Common myeloid progenitor, CD34-positive (primary cell): Measurements from ENCODE around the gene DCBLD1.

Source experiments
- CTCF ChIA-PET: fragments of 350-600 bp; sonication (Branson Sonifier 250); formaldehyde crosslinking; loops from one replicate; lab custom pipeline; 2021; ENCODE audit warnings: antibody characterized with exemption; lab: Charles Lee
- POLR2A ChIA-PET: fragments of 350-600 bp; sonication (Branson Sonifier 250); formaldehyde crosslinking; loops from one replicate; lab custom pipeline; 2021; ENCODE audit warnings: antibody characterized with exemption; lab: Charles Lee
- DNase-seq, 3 donors: peaks; one replicate each; pipeline versions ENCODE4 v3.0.0 to v3.0.0-alpha.2; 2013
- H3K27ac ChIP-seq, 2 experiments: 1 replicate in 1 of 2; 2 replicates in 1 of 2; pipeline ENCODE4 v1.7.0; 2013; ENCODE audit warnings: inconsistent platforms in 2 of 2, low read length in 2 of 2, mild to moderate bottlenecking in 2 of 2, low read depth in 1 of 2, moderate library complexity in 1 of 2; ENCODE audit not compliant: severe bottlenecking in 2 of 2, insufficient read depth in 1 of 2, poor library complexity in 1 of 2
- H3K27me3 ChIP-seq, 5 experiments: replicated peaks in 2 of 5; 1 replicate in 3 of 5; 2 replicates in 2 of 5; pipeline versions ENCODE4 v1.6.1 to v1.7.0; 2013; ENCODE audit warnings: low read length in 4 of 5, mild to moderate bottlenecking in 2 of 5, moderate library complexity in 2 of 5, inconsistent platforms in 1 of 5; ENCODE audit not compliant: insufficient read depth in 5 of 5, control insufficient read depth in 4 of 5
- H3K36me3 ChIP-seq, 4 experiments: 1 replicate in 2 of 4; 2 replicates in 2 of 4; pipeline versions ENCODE4 v1.6.1 to v1.7.0; 2013; ENCODE audit warnings: low read length in 3 of 4, control low read depth in 1 of 4, mild to moderate bottlenecking in 1 of 4; ENCODE audit not compliant: control insufficient read depth in 4 of 4, insufficient read depth in 4 of 4
- H3K4me1 ChIP-seq, 4 experiments: 1 replicate in 3 of 4; 2 replicates in 1 of 4; pipeline versions ENCODE4 v1.6.1 to v1.7.1; 2013; ENCODE audit warnings: low read length in 3 of 4, mild to moderate bottlenecking in 3 of 4, control low read depth in 1 of 4, inconsistent platforms in 1 of 4, moderate library complexity in 1 of 4; ENCODE audit not compliant: control insufficient read depth in 4 of 4, insufficient read depth in 4 of 4; ENCODE audit errors: control extremely low read depth in 1 of 4
- H3K4me3 ChIP-seq, 7 experiments: 1 replicate in 4 of 7; 2 replicates in 3 of 7; pipeline versions ENCODE4 v1.5.1 to v1.7.0; 2013; ENCODE audit warnings: mild to moderate bottlenecking in 7 of 7, low read length in 6 of 7, moderate library complexity in 6 of 7, inconsistent platforms in 2 of 7, low read depth in 2 of 7, control low read depth in 1 of 7; ENCODE audit not compliant: insufficient read depth in 4 of 7, control insufficient read depth in 1 of 7; ENCODE audit errors: extremely low read depth in 1 of 7
- H3K9me3 ChIP-seq, 5 experiments: 1 replicate in 4 of 5; 2 replicates in 1 of 5; pipeline versions ENCODE4 v1.6.1 to v1.7.1; 2013; ENCODE audit warnings: low read length in 4 of 5, mild to moderate bottlenecking in 2 of 5, inconsistent platforms in 1 of 5, low read depth in 1 of 5, moderate library complexity in 1 of 5; ENCODE audit not compliant: control insufficient read depth in 4 of 5, insufficient read depth in 2 of 5; ENCODE audit errors: control extremely low read depth in 1 of 5
- WGBS: methylation state at CpG from one replicate; pipeline ENCODE4 v1.1.5; 2013; ENCODE audit not compliant: insufficient coverage; 5-methylcytosine and 5-hydroxymethylcytosine counted together

Gene DCBLD1

DNA sequence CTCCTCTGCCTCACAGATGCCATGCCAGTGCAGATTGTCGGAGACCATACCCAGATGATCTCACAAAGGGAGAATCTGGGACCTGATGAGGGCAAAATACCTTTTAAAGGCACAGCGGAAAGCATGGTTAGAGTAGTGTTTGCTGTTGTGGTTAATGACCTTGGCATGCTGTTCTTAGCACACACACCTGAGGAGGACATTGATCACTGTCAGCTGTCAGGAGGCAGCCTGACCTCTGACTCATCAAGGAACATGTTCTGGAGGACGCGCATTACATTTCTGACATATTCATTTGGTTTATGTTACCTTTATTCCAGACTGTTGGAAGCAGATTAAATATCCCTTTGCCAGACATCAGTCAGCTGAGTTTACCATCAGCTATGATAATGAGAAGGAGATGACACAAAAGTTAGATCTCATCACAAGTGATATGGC, 62.7 kb downstream of the DCBLD1 start:
- POLR2A ChIA-PET: no interaction called here
- WGBS: 100% methylated on average over 2 of the region's 4 CpGs
- no peaks in the 10 kb centered on the region for H3K9me3 ChIP-seq
- no peak overlapping the region for H3K27ac ChIP-seq
- CTCF ChIA-PET: interaction anchor here (0.8 to 1.6 kb wide), 6 partner anchors 10 to 64 kb away, joined by 3 to 4 read pairs (median 4); no protein-coding TSS in a partner anchor
- no peaks in the 10 kb centered on the region for H3K36me3 ChIP-seq
- peaks cover 0 to 7% (median 0%) of the 10 kb centered on the region in 5 experiments for H3K27me3 ChIP-seq
- peaks cover 6 to 21% (median 16%) of the 10 kb centered on the region in 4 experiments for H3K4me1 ChIP-seq
- no peak overlapping the region for H3K4me3 ChIP-seq
- DNase-seq: no peak

DNA sequence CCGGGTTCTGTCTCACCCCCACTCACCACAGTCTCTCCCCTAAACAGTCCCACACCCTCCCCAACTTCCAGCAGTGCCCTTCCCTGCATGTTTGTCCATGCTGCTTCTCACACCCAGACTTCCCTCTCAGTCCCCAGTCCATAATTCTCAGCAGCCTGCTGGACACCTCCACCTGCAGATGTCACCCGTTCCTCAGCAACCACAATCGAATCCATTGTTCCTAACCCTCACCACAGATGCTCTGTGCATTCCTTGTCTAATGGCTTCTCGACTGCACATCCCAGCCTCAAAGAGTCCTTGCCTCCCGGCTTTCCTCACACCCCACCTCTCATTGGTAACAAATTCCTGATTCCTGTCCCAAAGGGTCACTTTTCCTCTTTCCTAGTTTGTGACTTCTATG, 64.2 kb downstream of the DCBLD1 start:
- no peaks in the 10 kb centered on the region for H3K36me3 ChIP-seq
- H3K9me3 ChIP-seq: no peaks in the 10 kb centered on the region
- POLR2A ChIA-PET: no interaction called here
- H3K4me3 ChIP-seq: no peak overlapping the region
- H3K27ac ChIP-seq: no peak overlapping the region
- no peak for DNase-seq
- peaks cover 6 to 21% (median 16%) of the 10 kb centered on the region in 4 experiments for H3K4me1 ChIP-seq
- WGBS: 94% methylated on average over 5 of the region's 5 CpGs
- H3K27me3 ChIP-seq: peaks cover 0 to 7% (median 0%) of the 10 kb centered on the region in 5 experiments
- CTCF ChIA-PET: interaction anchor here (0.9 to 2.2 kb wide), 5 partner anchors 11 to 194 kb away, joined by 3 to 8 read pairs (median 3); partner anchors contain the start of gene GOPC

DNA sequence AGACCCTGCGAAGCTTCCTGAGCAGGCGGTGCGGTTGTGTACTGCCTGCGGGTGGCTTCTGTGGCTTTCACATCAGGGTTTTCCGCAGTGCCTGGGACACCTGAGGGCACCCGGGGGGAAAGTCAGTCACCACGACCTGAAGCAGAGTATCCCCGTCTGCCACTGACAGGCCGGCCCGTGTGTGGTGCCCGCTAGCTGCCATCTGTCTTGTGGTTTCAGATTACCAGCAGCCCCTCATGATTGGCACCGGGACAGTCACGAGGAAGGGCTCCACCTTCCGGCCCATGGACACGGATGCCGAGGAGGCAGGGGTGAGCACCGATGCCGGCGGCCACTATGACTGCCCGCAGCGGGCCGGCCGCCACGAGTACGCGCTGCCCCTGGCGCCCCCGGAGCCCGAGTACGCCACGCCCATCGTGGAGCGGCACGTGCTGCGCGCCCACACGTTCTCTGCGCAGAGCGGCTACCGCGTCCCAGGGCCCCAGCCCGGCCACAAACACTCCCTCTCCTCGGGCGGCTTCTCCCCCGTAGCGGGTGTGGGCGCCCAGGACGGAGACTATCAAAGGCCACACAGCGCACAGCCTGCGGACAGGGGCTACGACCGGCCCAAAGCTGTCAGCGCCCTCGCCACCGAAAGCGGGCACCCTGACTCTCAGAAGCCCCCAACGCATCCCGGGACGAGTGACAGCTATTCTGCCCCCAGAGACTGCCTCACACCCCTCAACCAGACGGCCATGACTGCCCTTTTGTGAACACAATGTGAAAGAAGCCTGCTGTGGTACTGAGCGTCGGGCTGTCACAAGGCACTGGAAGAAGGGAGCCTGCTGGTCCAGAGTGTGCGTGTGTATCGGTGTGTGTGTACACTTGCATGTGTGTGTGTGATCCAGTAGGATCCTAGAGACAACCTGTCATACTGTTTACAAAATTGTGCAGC, 65.5 kb downstream of the DCBLD1 start:
- no peak overlapping the region for H3K27ac ChIP-seq
- CTCF ChIA-PET: interaction anchor here (0.7 to 2.2 kb wide), 11 partner anchors 9 to 151 kb away, joined by 3 to 18 read pairs (median 4); partner anchors contain the start of gene GOPC
- peak overlapping the region in 6 of 7 experiments; percentile 27 to 69 (median 48) for H3K4me3 ChIP-seq
- H3K9me3 ChIP-seq: no peaks in the 10 kb centered on the region
- POLR2A ChIA-PET: interaction anchor here (0.6 to 1.0 kb wide), 2 partner anchors 54 to 74 kb away, joined by 3 read pairs; partner anchors contain the start of gene GOPC
- H3K4me1 ChIP-seq: peaks cover 6 to 26% (median 17%) of the 10 kb centered on the region in 4 experiments
- peaks cover 0 to 7% (median 0%) of the 10 kb centered on the region in 5 experiments for H3K27me3 ChIP-seq
- 22% methylated on average over 59 of the region's 64 CpGs for WGBS
- peak; percentile 51 to 94 (median 90) for DNase-seq
- no peaks in the 10 kb centered on the region for H3K36me3 ChIP-seq

DNA sequence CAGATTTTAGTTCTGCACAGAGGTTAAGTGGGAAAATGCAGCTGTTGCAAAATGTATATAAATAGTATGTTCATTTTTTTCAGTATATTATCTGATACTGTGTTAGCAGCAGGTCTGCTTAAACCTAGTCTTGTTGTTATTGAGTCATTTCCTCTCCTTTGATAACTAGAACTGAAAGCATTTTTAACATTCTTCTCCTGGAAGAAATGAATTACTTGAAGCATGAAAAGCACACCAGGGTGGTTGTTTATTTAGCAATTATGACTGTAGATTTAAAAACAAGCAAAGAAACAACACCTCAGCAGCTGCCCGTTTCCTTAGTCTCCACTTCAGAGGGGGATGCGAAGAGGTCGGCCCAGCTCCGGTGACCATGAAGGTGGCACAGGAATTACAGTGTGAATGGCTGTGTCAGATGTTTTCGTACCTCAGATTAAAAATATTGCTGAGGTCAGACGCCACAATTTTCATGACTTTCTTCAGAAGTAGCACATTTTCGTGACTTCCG, 66.4 kb downstream of the DCBLD1 start:
- POLR2A ChIA-PET: no interaction called here
- Histone ChIP-seq H3K4me3 (no peak overlapping the region), H3K27ac (no peak overlapping the region)

DNA sequence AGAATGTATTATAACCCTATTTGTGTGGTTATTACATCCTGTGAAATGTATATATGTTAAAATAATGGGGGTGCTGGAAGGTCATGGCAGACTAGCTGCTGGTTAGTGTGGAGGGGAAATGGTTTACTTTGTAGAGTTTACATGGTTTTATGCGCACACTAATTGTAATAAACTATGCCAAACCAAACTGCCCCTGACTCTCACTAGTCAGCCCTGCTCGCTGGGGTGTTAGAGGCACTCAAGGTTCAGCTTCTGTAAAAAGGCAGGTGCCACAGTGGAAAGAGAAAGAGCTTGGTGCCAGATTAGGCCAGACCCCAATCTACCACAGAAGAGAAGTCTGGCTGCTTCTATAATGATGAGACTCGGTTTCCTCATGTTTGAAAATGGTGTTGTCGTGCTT, 67.1 kb downstream of the DCBLD1 start:
- CTCF ChIA-PET: interaction anchor here (1.0 to 2.2 kb wide), 4 partner anchors 18 to 100 kb away, joined by 4 to 18 read pairs (median 4); no protein-coding TSS in a partner anchor
- POLR2A ChIA-PET: no interaction called here
- Histone ChIP-seq H3K27me3 (peaks cover 0 to 7% (median 0%) of the 10 kb centered on the region in 5 experiments), H3K27ac (no peak overlapping the region), H3K4me1 (peaks cover 6 to 29% (median 18%) of the 10 kb centered on the region in 4 experiments), H3K4me3 (no peak overlapping the region), H3K36me3 (no peaks in the 10 kb centered on the region), H3K9me3 (no peaks in the 10 kb centered on the region)
- peak in 2 of 3 donors; percentile 35 to 46 for DNase-seq
- 100% methylated on average over 2 of the region's 4 CpGs for WGBS

More for the DNA sequence above, 66.4 kb downstream of the DCBLD1 start:
- Histone ChIP-seq H3K9me3 (no peaks in the 10 kb centered on the region), H3K4me1 (peaks cover 6 to 29% (median 18%) of the 10 kb centered on the region in 4 experiments), H3K27me3 (peaks cover 0 to 7% (median 0%) of the 10 kb centered on the region in 5 experiments), H3K36me3 (no peaks in the 10 kb centered on the region)
- WGBS: 94% methylated on average over 8 of the region's 8 CpGs
- DNase-seq: peak in 2 of 3 donors; percentile 28 to 41
- CTCF ChIA-PET: interaction anchor here (0.7 to 2.2 kb wide), 7 partner anchors 17 to 150 kb away, joined by 3 to 18 read pairs (median 4); no protein-coding TSS in a partner anchor

DNA sequence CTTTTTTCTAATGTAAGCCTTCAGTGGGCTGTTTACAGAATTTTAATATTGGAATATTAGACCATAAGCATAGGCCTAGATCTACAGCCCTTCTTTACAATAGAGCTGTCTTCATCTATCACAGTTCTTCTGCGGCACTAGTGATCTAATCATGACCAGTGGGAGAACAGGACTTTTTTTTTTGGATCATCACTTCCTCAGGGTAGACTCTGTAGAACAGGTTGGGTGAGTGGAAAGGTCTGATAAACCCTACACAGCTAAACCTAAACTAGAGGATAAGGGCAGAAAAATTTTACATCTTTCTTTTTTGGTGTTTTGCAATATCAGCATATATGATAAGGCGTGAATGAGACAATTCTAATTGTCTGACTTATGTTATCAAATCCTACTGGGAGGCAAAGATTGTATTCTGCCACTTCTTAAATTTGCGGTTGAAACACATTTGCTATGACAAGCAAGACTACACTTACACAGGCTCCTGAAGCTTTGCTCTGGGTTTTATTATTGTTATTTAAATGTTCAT, 67.7 kb downstream of the DCBLD1 start:
- ChIA-PET POLR2A (no interaction called here), CTCF (interaction anchor here (0.8 to 3.0 kb wide), 5 partner anchors 63 to 100 kb away, joined by 3 to 18 read pairs (median 5); partner anchors contain the start of gene DCBLD1)
- H3K27me3 ChIP-seq: peaks cover 0 to 7% (median 0%) of the 10 kb centered on the region in 5 experiments
- H3K4me1 ChIP-seq: peaks cover 6 to 29% (median 18%) of the 10 kb centered on the region in 4 experiments
- DNase-seq: no peak
- H3K4me3 ChIP-seq: no peak overlapping the region
- H3K9me3 ChIP-seq: no peaks in the 10 kb centered on the region
- no peak overlapping the region for H3K27ac ChIP-seq
- no peaks in the 10 kb centered on the region for H3K36me3 ChIP-seq
- 100% methylated on average over 1 of the region's 3 CpGs for WGBS
